HG03378 (cell line): Measurements from ENCODE around the gene NEDD4L.
A peak's percentile ranks its signal among the peaks of the same experiment; 100 is the strongest.
"Not testable (repeated sequence)": the region's sequence is repeated elsewhere in the genome, so short reads cannot be mapped to it uniquely, and the experiment has no call there.

Source experiments
- ATAC-seq: cut with Tn5 transposase; IDR thresholded peaks from one replicate; pipeline ENCODE4 v1.9.1; 2021; ENCODE audit warnings: mild to moderate bottlenecking, moderate library complexity; ENCODE audit not compliant: unreplicated experiment

NEDD4L gene

DNA sequence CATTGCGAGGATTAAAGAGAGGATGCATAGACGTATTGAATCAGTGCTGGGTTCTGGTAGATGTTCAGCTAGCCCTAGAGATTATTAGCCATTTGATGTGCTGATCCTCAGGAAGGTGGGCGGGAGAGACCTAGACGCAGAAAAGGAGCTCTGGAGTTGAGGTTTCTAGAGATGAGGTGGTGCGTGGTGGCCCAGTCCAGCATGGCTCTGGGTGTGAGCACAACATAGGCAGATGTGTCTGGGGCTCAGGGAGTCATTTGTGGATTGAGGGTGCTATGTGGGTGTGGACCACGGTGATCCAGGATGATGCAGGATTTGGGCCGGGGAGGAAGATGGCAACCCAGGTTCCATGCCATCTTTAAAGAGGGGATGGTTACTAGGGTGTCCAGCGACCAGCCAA is 102.1 kb downstream of the NEDD4L start:
- ATAC-seq = no peak

DNA sequence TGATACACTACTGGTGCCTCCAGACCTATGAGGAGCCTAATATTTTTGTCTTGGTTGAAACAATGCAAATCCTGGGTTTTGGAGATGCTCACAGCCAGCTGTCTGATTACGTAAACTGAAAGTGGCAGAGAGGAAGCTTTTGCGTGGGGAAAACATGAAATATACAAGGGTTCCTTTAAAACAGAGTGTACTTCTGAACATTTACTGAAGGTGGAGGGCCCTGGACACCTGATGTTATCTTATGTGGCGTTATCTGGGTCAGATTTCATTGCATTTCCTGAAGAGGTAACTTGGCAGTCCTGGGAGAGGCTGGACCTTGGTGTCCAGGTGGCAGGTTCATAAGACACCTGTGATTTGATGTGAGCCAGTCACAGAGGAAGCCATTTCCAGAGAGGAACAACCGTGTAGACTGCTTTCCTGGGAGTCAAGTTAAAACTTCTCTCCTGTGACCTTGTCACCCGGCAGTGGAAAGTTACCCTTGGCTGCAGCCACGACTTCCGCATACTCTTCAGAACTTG is 105.0 kb downstream of the NEDD4L start:
- ATAC-seq = peak; percentile 67

DNA sequence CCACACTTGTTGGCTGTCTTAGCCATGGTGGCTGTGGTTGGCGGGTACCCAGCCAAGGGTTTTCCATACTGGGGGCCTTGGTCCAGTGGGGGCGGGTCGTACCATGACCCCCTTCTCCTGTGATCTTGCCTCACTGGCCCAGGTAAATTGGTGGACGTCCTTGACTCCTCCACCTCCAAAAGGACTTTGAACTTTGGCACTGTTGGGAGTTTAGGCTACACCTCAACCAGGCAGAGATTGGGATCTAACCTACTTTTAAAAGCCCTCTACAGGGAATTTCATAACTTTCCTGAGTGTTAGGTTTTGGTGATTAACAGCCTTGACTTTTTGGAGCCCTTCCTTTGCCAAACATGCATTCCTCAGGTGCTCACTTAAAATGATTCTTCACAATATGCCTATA is 106.7 kb downstream of the NEDD4L start:
- ATAC-seq = no peak

DNA sequence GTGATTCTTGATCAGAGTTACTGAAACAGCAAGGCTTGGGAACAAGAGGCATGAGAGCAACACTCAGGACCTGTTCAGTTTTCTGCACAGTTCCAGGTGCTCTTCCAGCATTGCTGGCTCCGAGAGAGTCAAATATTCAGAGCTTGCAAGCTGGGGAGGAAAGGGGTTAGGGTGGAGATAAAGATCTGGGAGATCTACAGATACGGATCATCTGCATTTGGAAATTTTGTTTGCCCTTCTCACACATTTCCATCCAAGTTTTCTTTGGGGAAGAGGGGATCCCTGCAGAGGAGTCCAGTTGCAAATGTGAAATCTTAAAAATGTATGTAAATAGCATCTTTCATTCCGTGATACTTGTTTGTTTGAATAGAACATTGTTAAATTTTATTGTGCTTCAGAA is 108.2 kb downstream of the NEDD4L start:
- no peak for ATAC-seq

DNA sequence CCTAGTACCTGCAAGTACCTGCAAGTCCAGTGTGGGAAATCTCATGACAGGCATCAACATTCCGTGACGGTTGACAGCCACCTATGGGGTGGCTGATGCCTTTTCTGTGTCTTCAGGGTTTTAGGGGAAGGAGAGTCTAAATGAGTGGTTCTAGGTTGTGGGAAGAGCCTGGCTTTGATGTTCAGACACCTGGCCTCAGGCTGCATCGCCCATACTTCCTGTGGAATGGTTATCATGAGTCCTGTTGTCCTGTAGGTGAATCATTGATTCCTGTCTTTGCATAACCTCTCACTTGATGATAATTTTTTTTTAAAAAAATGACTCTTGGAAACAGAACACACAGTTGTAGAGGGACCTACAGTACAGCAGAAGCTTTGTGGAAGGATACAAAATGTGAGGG is 108.9 kb downstream of the NEDD4L start:
- ATAC-seq = no peak

DNA sequence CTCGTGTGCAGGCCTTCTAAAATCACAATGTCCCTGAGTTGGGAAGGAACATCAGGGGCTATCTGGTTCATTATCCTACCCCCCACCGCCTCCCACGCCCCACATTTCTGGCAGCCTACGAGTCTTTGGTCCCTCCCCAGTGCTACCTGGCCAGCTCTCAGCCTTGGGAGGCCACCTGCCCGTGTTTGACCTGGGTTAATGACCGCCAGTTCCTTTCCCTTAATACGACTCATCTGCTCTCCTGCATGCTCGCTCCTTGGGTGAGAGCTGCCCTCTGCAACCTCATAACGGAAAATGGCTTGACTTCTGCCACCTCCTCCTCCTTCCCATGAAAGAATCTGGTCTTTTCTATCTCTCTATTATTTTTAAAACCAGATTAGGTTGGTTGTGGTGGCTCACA is 112.5 kb downstream of the NEDD4L start:
- ATAC-seq = no peak

DNA sequence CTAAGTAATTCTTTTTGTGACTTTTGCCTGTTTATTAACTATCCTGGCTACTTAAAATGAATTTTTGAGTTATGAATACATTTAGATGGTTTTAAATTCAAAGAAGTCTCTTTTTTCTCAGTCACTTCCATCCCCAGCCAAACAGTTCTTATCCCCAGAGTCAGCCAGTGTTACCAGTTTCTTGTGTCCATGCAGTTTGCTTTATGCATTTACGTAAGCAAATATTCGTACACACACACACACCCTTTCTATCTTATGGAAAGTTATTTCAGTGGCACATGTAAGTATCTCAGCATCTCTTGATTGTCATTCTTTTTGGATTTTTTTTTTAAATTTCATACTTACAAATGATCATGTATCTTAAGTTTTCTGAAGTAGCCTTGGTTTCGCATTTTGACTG is 113.2 kb downstream of the NEDD4L start:
- ATAC-seq = no peak

DNA sequence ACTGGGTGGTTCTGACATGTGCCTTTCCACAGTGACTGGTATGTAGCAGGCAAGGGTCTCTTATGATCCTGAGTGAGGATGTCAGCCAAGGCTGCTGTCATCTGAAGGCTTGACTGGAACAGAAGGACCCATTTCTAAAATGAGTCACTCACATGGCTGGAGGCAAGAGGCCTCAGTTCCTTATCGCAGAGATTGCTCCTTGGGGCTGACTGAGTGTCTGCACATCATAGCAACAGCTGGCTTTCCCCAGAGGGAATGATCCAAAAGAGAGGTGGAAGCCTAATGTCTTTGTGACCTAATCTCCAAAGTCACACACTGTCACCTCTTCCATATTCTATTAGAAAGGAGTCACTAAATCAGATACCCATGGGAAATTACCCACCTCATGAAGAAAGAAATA is 114.0 kb downstream of the NEDD4L start:
- ATAC-seq = no peak

DNA sequence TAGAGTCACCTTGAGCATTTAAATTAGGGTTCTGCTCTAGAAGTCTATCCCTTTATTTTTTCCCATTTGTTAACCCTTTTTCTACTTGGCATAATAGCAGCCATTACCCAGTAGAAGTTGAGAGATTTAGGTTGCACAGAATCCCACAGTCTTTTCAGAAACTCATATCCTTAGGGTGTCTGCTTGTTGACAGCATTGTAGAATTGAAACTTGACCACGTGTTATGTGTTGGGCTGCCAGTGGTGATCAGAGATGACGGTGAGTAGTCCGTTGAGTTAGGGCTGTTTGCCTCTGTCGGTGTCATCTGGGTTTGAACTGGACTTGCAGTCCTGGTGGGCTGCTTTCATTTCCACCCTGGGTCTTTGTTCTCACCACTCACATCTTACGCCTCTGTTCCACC is 114.4 kb downstream of the NEDD4L start:
- ATAC-seq = no peak

DNA sequence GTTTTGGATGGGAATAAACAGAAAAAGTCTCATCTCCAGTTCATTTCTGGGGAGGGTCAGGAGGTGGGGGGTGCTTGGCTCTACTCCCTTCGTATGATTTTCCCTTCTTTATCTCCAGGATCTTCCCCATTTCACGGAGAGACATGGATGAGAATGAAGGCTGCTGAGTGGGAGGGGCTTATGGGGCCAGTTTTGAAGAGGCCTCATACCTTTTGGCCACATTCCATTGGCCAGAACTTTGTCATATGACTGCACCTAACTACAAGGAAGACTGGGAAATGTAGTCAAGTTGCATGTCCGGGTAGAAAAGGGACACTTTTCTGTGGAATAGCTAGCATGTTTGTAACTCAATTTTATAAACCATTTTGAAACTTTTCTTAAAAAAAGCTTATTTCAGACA is 117.6 kb downstream of the NEDD4L start:
- no peak for ATAC-seq

DNA sequence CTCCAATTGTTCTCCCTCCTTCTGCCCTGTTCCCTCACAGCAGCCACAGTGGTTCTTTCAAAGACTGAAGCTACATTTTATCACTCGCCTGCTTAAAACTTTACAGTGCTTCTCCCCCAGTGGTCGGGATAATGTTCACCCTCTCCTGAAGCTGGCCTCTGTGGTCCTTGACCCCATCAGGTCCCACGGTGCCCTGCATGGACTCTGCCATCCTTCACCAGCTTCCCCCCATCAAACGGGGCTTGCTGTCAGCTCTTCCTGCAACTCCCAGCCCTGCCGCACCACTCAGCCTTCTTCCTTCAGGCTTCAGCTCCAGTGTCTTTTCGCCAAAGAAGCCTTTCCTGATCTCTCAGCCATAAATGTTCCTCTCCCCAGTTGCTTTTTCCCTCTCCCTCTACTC is 118.1 kb downstream of the NEDD4L start:
- ATAC-seq = no peak

DNA sequence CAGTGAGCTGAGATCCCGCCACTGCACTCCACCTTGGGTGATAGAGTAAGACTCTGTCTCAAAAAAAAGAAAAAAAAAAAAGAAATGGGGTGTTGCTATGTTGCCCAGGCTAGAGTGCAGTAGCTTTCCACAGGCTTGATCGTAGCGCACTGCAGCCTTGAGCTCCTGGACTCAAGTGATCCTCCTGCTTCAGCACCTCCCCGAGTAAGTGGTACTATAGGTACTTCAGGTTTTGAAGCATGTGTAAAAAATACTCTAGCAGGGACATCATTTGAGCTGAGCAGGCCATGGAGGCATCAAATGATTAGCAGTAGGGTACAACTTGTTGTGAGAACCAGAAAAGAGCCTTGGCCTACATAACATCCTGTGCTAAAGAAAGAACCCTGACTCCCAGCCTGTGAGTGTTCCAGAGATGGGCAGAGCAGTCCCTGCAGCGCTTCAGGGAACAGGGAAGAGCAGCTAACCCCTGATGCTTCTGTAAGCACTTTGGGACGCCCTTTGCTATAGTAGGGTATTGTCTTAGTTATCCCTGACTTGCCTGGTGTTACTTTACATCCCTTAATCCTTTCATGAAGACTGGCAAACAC is 119.1 kb downstream of the NEDD4L start:
- no peak for ATAC-seq

DNA sequence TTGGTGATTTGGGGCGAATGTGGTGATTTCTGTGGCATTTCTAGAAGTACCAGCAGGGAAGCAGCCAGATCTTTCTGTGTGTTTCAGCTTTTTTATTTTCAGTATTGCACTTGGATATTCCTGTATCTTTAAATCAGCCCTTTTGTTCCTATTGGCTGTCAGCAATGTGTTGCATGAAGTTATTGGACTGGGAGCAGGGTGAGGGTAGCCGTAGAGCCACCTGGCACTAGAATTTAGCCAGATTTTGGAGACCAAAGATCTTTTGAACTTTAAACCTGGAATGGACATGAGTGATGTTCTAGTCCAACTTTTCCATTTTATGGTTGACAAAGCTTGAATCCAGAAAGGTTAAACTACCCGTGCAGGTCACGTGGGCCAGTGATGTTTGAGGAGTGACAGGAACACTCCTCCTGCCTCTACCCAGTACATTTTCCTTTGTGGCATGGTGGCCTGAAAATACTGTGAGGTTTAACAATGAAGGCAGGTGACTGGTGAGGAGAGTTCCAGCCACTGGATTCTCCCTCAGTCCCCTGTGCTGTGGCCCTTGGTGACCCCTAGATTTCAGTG is 122.3 kb downstream of the NEDD4L start:
- ATAC-seq = no peak

DNA sequence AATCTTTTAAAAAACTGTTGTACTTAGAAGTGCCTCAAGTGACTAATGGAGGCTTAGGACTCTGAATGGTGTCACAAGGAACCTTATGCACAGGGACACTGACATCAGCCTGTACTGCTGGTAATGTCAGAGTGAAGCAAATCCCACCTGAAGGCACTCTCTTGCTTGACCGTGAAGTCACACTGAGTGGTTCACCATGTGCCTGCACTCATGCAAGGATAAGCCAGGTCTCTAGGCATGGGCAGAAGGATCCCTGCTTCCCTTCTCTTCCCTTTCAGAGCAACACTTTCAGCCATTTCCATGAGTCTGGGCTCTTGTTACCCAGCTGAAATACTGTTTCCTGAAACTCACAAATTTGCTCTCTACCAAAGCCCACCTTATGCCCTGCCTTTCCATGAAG is 123.0 kb downstream of the NEDD4L start:
- no peak for ATAC-seq

DNA sequence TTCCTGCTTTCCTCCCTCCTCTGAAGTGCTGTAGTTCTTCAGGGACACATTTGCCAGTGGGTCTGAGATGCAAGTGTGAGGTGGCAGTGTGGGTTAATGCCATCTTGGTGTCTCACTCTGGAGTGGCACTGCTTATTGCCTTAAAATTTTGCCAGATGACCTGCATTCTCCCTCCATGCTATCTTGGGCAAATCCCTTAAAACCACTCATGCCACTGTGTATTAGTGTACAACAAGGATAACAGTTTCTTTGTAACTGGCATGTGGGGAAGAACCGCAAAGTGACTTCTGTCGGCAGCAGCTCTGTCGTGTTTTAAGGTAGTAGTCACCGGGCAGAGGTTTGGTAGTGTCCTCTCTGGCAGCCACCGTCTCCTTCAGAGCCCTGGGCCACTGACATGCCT is 124.2 kb downstream of the NEDD4L start:
- ATAC-seq = no peak

DNA sequence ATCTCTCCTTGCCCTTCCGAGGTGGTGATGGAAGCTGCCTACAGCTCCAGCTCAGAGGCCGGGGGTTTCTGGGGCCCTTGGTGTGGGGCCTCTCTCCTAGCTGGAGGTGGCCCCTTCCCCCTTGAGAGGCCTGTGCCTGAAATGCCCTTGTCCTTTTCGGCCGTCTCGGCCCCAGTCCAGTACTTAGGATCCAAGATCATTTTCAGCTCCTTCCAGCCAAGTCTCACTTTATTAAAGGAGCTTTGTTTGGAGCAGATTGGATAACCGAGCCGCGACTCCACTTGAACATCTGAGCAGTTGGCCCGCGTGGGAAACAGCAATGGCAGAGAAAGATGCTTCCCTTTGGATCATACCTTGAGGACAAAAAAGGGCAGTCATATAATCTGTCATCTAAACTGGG is 125.0 kb downstream of the NEDD4L start:
- ATAC-seq = no peak

DNA sequence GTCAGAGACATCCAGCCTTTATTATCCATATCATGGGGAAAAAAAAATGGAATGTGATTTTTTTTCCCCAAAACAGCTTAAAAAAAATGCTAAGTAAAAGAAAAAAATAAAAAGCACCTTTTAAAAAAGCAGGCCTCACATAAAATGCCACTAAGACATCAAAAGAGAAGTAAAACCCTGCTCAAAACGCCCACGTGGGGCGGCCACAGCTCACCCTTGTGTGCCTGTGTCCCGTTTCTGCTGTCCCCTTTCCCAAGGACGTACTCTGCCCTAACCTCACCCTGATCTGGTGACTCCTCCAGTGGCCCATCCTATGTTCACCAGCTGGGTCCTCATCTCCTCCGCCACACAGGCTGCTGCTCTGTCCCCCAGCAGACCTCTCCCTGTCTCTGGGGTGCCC is 125.4 kb downstream of the NEDD4L start:
- ATAC-seq = no peak

DNA sequence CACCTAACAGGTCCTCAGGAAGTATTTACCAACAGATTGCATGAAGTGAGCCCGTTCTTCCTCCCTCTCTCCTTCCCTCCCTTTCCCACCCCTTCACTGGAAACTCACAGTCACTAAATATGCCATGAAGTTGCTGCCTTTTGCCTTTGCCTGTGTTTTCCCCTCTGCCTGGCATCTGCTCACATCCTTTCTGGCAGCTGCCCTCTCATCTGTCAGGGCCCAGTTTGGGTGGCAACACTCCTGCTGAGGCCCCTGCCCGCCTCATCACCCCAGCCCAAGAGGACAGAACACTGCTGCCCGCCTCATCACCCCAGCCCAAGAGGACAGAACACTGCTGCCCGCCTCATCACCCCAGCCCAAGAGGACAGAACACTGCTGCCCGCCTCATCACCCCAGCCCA is 126.0 kb downstream of the NEDD4L start:
- not testable (repeated sequence) for ATAC-seq

DNA sequence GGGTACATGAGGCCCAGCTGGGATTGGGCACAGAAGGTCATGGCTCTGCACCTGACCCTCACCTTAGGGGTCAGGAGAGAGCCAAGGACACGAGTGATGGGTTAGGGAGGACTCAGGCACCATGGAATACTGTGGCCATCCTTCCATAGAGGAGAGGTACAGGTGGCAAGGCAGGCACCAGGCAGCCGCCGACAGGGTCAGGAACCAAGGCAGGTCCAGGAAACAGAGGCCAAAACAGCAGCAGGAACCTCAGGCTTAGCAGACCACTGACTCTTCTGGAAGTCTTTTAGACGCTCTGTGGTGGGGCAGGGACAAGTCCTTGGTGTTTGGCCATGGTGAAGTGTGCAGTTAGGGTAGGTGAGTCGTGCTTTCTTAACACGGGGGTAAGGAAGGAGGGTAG is 128.0 kb downstream of the NEDD4L start:
- ATAC-seq = no peak

DNA sequence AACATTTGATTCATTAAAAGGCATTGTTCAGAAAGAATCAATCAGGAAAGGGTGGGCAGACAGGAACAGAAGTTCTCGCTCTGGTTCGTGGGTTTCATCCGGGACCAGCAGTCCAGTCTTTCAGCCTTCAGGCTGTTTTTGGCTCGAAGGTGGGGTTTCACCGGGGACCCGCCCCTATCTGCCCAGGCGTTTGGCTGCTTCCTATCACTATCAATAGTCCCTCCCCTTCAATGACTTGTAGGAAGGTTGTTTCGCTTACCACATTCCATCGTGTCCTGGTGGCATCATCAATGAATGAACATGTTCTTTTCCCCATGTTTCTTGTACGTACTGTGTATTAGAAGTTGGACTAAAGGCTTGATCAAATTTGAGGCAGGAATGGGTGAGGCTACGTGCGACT is 130.3 kb downstream of the NEDD4L start:
- ATAC-seq = no peak

DNA sequence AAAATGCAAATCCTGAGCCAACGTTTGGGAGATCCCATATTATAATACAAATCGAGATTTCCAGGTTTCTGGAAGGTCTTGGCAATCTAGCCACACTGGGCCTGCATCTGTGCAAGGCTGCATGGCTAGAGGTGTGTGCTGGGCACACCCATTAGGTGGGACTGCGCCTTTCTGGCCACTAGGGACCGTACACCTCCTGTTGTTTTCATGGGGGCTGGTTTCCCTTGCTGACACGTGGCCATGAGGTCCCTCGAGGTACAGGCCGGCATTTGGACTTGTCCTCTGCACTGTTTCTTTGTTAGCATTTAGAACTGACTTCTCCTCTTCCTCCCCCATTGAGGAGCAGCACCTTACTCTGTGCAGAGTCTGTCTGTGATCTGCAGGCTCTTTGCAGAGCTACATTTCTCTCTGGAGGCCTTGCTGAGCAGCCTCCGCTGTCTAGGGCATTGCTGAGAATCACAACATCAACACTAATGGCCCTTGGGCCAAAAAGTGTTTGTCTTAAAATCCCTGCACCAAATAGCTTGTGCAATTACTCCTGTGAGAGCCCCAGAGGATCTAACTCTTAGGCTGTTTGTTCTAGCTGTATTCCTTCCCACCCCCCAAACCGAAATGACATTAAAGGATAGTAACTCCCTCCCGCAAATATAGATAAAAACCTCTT is 131.2 kb downstream of the NEDD4L start:
- ATAC-seq = no peak

DNA sequence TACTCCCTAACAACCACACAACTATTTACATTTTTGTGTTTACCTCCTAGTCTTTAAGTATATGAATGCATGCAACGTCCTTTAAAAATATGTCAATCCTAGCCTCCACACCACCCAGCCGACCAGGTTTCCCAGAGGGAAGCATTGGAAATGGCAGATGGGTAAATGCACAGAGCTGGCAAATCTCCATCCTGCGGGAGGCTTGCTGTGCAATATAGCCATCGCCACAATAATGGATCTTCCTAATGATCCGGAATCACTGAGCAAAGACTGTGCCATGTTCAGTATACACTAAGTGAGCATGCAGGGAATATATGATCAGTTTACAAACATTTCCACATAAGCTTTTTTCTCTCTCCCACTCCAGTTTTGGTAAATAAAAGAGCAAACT is 131.8 kb downstream of the NEDD4L start:
- ATAC-seq = no peak
